OCI-LY1 (cell line): ENCODE data around the gene CIAO3.

Experiments used
- CTCF ChIP-seq: fragments of 200-600 bp; sonication (generic), shearing (Covaris generic); IDR thresholded peaks from 2 replicates; pipeline ENCODE4 v1.5.1; 2017; ENCODE audit warnings: mild to moderate bottlenecking, antibody characterized with exemption, low read length, moderate library complexity, mixed read lengths
- EZH2 ChIP-seq: fragments of 200-600 bp; sonication (generic), shearing (Covaris generic); IDR thresholded peaks from 2 replicates; pipeline ENCODE4 v1.8.0; 2017; ENCODE audit warnings: borderline replicate concordance, mixed run types, mild to moderate bottlenecking, antibody characterized with exemption, low read length, moderate library complexity, mixed read lengths

- TF ChIP-seq CTCF, result no peak
- no peak for TF ChIP-seq EZH2
Measured at GRCh38 chr16:756428-756827, 15.6 kb upstream of the CIAO3 start.
